HG02588 (cell line): ENCODE data around the gene IL23R.
A peak's percentile ranks its signal among the peaks of the same experiment; 100 is the strongest.
"Not testable (repeated sequence)": the region's sequence is repeated elsewhere in the genome, so short reads cannot be mapped to it uniquely, and the experiment has no call there.

Source experiments
- ATAC-seq: cut with Tn5 transposase; IDR thresholded peaks from one replicate; pipeline ENCODE4 v1.9.1; 2021; ENCODE audit warnings: mild to moderate bottlenecking, moderate library complexity; ENCODE audit not compliant: unreplicated experiment

Gene IL23R

DNA sequence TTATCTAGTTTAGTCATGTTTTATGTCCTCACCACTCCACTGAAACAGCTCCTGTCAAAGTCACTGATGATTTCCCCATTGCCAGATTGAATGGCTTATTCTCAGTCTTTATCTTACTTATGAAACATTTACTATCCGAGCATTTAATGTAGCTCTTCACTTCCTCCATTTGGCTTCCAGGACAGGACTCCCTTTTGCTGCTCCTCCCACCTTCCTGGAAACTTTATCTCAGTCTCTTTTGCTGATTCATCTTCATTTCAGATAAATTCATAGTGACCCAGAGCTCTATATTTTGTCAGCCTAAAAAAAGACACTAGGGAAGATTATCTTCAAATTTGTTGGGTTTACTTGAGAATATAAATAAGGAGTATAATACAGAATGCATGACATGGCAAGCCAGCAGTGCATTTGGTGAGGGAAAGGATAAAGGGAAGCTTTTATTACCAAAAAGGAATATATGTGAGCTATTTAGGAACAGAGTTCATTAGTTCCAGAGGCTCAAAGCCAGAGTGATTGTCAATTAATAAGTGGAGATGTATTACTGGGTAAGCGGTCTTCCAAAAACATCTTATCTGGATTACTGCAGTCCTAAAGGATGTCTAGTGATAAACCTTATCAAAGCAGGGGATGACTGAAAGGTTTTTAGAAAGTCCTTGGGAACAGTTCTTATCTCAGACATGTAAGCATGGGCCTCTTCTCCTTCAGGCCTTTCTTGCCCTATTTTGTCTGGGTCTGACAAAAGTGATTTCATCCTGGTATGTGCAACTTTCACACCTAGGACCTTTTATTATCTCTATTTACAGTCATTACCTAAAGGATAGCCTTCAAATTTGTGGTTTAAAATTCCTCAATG lies 25.6 kb downstream of the IL23R start:
- ATAC-seq: no peak

DNA sequence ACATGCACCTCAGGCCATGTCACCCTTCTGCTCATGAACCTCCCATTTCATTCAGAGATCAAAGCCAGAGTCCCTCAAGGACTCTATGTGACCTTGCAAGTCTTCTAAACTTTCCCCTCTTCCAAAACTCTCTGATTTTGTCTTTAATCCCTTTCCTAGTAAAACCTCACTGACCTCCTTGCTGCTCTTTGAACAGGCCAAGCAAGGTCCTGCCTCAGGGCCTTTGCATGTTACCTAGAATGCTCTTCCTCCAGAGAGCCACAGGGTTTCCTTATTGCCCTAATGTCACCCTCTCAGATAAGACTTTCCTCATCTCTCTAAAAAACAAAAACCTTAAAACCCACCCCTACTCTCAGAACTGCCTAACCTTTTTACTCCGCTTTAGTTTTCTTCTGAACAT lies 26.6 kb downstream of the IL23R start:
- ATAC-seq: no peak

DNA sequence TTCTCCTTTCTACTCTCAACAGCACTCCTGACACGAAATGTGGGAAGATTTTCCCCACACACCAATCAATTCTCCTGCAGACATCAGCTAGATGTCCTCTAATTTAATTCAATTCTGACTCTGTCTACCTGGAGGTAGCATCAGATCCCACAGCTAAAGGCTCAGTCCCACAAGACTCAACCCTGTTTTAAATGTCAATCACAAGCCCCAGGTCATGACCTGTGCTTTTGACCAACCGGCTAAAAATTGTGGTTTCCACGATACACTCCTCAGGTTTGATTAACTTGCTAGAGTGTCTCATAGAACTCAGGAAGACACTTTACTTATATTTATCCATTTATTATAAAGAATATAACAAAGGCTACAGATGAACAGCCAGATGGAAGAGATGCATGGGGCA lies 27.4 kb downstream of the IL23R start:
- ATAC-seq: no peak

DNA sequence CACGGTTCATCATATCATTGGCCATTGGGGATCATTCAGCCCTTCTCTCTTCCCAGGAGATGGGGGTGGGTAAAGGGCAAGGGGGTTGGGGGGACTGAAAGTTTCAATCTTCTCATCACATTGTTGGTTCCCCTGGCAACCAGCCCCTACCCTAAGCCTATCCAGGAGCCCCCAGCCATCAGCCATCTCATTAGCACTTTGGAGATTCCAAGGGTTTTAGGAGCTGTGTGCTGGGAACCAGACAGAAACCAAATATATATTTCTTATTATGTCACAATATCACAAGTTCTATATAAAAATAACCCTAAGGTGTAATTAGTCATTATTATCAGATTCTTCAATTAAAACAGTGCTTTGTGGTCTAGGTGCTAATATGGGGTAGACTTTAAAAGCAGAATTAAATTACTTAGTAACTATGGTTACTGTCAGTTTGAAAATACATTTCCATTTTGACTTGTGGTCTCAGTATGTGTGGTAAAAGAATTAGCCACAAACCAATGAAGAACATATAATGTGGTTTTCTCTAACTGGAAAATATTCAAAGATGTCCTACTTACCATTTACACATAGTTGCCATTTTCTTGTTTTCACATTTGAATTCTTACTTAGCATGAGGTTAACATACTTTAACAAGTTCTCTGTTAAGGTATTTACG lies 28.1 kb downstream of the IL23R start:
- ATAC-seq: peak; percentile 62

GRCh38 chr1:67200755-67201154 lies 34.5 kb downstream of the IL23R start:
- no peak for ATAC-seq

DNA sequence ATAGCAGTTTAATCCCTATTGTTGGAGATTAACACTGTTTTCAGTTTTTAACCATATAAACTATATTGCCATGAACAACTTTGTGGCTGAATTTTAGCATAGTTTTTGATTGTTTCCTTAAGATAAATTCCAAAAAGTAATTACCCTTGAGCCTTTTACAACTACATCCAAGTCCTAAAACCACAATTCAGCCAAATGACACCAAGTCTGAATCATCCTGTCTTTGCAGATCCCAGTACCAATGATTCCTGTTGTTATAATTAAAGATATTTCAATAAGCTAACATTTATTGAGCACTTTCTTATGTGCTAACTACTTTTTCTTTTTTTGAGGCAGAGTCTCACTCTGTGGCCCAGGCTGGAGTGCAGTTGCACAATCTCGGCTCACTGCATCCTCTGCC lies 35.6 kb downstream of the IL23R start:
- no peak for ATAC-seq

DNA sequence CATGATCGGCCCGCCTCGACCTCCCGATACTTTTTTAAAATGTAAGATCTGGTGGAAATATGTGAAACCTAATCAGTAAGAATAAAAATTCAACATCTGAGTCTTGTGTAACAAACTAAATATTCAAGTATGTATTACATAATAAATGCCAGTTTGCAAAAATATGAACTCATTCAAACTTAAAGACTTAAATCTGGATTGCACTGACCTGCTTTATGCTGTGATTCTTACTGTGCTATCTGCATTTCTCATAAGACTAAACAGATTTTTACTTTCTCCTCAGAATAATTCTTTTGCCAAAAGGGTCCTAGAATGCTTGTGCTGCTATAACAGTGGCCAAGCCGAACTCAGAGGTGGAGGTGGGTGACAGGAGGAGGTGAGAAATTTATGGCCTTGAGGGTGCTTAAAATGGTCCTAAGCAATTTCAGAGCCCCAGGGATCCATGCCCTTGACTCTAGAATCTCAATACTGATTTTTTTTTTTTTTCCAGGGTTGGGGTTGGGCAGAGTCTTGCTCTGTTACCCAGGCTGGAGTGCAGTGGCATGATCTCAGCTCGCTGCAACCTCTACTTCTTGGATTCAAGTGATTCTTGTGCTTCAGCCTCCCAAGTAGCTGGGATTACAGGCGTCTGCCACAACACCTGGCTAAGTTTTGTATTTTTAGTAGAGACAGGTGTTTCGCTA lies 38.2 kb downstream of the IL23R start:
- ATAC-seq: no peak

- ATAC-seq: not testable (repeated sequence)
Observed at GRCh38 chr1:67207398-67207797, 41.1 kb downstream of the IL23R start.

DNA sequence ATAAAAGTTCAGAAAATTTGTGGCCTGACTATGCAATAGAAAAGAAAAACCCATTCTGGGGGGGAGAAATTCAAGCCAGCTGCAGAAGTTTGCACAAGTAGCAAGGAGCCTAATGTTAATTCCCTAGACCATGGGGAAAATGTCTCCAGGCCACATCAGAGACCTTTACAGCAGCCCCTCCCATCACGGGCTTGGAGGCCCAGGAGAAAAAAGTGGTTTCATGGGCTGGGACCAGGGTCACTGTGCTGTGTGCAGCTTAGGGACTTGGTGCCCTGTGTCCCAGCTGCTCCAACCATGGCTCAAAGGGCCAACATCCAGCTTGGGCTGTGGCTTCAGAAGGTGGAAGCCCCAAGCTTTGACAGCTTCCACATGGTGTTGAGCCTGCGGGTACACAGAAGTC lies 42.0 kb downstream of the IL23R start:
- ATAC-seq: no peak

DNA sequence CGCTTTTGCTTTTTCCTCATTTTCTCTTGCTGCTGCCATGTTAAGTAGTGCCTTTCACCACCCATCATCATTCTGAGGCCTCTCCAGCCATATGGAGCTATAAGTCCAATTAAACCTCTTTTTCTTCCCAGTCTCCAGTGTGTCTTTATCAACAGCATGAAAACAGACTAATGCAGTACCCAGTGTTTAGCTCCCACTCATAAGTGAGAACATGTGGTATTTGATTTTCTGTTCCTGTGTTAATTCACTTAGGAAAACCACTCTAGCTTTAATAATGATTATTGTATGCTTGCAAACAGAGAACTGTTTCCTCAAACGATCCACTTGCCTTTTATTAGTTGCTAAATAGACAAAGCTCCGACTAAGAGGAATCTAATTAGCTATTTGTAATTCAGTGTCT lies 43.3 kb downstream of the IL23R start:
- ATAC-seq: no peak

- ATAC-seq: no peak
Observed at GRCh38 chr1:67211589-67212563, 45.6 kb downstream of the IL23R start.

GRCh38 chr1:67213164-67213563 lies 46.9 kb downstream of the IL23R start:
- ATAC-seq: no peak

GRCh38 chr1:67213948-67214347 lies 47.7 kb downstream of the IL23R start:
- no peak for ATAC-seq

GRCh38 chr1:67214420-67215174 lies 48.3 kb downstream of the IL23R start:
- peak; percentile 81 for ATAC-seq

GRCh38 chr1:67216401-67216800 lies 50.1 kb downstream of the IL23R start:
- ATAC-seq: no peak

DNA sequence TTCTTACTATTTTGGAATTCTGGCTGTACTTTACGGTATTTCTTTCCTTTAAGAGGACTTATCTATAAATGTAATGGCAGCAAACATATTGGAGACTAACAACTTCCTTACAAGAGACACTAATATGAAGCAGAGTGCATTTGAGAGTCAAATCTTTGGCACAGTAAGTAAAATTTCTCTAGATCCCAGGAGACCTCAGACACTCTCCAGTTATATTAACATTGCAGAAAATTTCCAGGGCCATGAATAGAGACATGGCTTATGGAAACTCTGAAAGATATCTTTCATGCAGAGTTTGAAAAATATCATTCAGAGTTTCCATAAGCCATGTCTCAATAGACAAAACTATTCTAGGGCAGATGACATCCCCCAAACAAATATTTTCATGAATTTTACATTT lies 51.2 kb downstream of the IL23R start:
- no peak for ATAC-seq

DNA sequence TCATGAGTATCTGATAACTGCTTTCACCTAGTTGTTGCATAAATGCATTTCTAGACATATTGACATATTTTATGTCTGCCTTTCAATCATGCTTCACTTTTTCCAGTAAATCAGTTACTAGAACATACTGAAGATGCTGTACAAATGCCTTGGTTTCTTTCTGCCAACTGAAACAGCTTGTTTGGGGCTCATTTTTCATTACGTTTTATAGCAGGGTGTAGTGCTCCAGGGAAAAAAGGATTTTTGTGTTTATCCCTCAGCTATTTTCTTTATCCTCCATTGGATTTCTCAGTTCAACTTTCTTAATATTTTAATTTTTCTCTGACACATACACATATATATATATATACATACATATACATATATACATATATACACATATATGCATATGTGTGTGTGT lies 51.7 kb downstream of the IL23R start:
- no peak for ATAC-seq

DNA sequence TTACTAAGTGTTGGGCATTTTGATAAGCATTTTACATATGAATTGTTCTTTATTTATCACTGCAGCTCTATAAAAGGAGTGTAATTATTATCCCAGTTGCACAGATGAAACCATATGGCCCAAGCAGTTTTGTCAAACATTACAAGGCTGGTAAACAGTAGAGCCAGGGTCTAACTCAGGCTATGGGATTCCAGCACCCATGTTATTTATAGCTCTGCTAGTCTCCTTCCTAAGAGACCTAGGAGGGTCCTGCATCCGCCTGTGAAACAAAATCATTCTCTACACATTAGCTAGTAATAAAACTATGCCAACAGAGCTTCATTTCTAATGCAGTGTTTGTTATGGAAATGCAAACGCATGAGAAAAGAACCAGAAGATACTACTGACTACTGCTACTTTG lies 58.6 kb downstream of the IL23R start:
- ATAC-seq: no peak

- no peak for ATAC-seq
Observed at GRCh38 chr1:67226688-67227087, 60.4 kb downstream of the IL23R start.

GRCh38 chr1:67227196-67227595 lies 60.9 kb downstream of the IL23R start:
- no peak for ATAC-seq
